CD14-positive monocyte (primary cell): ENCODE results near the gene USPL1. TPM values are rescaled to one million over a fixed set of nuclear protein-coding genes. Genes with fewer than 3 reads are reported as not detected.

Experiments used
- DNase-seq, 3 donors: peaks; one replicate each; pipeline ENCODE4 v3.0.0-alpha.2; 2011 to 2022
- H2AFZ ChIP-seq: 2 replicates; pipeline ENCODE4 v1.6.0; 2012; ENCODE audit warnings: mild to moderate bottlenecking, low read depth, low read length, inconsistent platforms; ENCODE audit not compliant: insufficient read depth, poor library complexity, severe bottlenecking
- H3K27ac ChIP-seq, 2 donors: 1 replicate in 1 of 2; 2 replicates in 1 of 2; pipeline ENCODE4 v1.5.1; 2012 to 2013; ENCODE audit warnings: low read length in 2 of 2, control low read depth in 1 of 2, inconsistent platforms in 1 of 2, low read depth in 1 of 2, mild to moderate bottlenecking in 1 of 2
- H3K27me3 ChIP-seq, 2 donors: one replicate each; pipeline versions ENCODE4 v1.6.0 to v1.6.1; 2011 to 2013; ENCODE audit warnings: low read length in 2 of 2; ENCODE audit not compliant: control insufficient read depth in 2 of 2, insufficient read depth in 2 of 2
- H3K36me3 ChIP-seq, 2 donors: replicated peaks in 1 of 2; 1 replicate in 1 of 2; 2 replicates in 1 of 2; pipeline versions ENCODE4 v1.5.1 to v1.6.1; 2012 to 2013; ENCODE audit warnings: low read length in 2 of 2, control low read depth in 1 of 2, inconsistent platforms in 1 of 2, mild to moderate bottlenecking in 1 of 2; ENCODE audit not compliant: insufficient read depth in 2 of 2, control insufficient read depth in 1 of 2
- H3K4me1 ChIP-seq, 2 donors: 1 replicate in 1 of 2; 2 replicates in 1 of 2; pipeline versions ENCODE4 v1.5.1 to v1.6.1; 2012 to 2013; ENCODE audit warnings: low read length in 2 of 2, control low read depth in 1 of 2, inconsistent platforms in 1 of 2, mild to moderate bottlenecking in 1 of 2, moderate library complexity in 1 of 2; ENCODE audit not compliant: insufficient read depth in 2 of 2, control insufficient read depth in 1 of 2
- H3K4me2 ChIP-seq: replicated peaks from 2 replicates; pipeline ENCODE3; 2012; ENCODE audit warnings: low read length, moderate library complexity, mild to moderate bottlenecking; ENCODE audit not compliant: poor library complexity, severe bottlenecking; ENCODE audit errors: extremely low read depth
- H3K4me3 ChIP-seq, 3 experiments: fragments of 200-600 bp in 1 of 3; sonication (generic) in 1 of 3; replicated peaks in 1 of 3; 1 replicate in 2 of 3; 2 replicates in 1 of 3; pipeline ENCODE4 v1.5.1; 2011 to 2013; ENCODE audit warnings: low read length in 3 of 3, mild to moderate bottlenecking in 3 of 3, control low read depth in 2 of 3, low read depth in 2 of 3, inconsistent platforms in 1 of 3, moderate library complexity in 1 of 3
- H3K79me2 ChIP-seq: 2 replicates; pipeline ENCODE4 v1.6.0; 2012; ENCODE audit warnings: mild to moderate bottlenecking, control low read depth, inconsistent platforms, low read length, moderate library complexity; ENCODE audit not compliant: insufficient read depth
- H3K9ac ChIP-seq: 2 replicates; pipeline ENCODE4 v1.6.0; 2017; ENCODE audit warnings: low read length, mild to moderate bottlenecking; ENCODE audit not compliant: insufficient read depth, poor library complexity, severe bottlenecking
- H3K9me3 ChIP-seq, 2 donors: replicated peaks in 1 of 2; 1 replicate in 1 of 2; 2 replicates in 1 of 2; pipeline versions ENCODE4 v1.5.1 to v1.6.1; 2012 to 2013; ENCODE audit warnings: low read length in 2 of 2, control low read depth in 1 of 2; ENCODE audit not compliant: control insufficient read depth in 1 of 2, insufficient read depth in 1 of 2
- H4K20me1 ChIP-seq: 2 replicates; pipeline ENCODE4 v1.6.0; 2012; ENCODE audit warnings: mild to moderate bottlenecking, low read length, control low read depth, moderate library complexity; ENCODE audit not compliant: insufficient read depth
- H3K27ac Mint-ChIP-seq, 7 donors: one replicate each; pipeline ENCODE4 v1.8.0; 2020; ENCODE audit warnings: mild to moderate bottlenecking in 7 of 7, mixed read lengths in 7 of 7, moderate library complexity in 6 of 7, inconsistent platforms in 2 of 7
- H3K27me3 Mint-ChIP-seq, 3 donors: one replicate each; pipeline ENCODE4 v1.8.0; 2021 to 2022; ENCODE audit warnings: low read depth in 3 of 3, mild to moderate bottlenecking in 3 of 3, mixed read lengths in 3 of 3, moderate library complexity in 3 of 3, inconsistent platforms in 1 of 3
- H3K36me3 Mint-ChIP-seq, 2 donors: one replicate each; pipeline ENCODE4 v1.8.0; 2020; ENCODE audit warnings: mixed read lengths in 2 of 2, inconsistent platforms in 1 of 2, mild to moderate bottlenecking in 1 of 2
- H3K4me1 Mint-ChIP-seq: one replicate; pipeline ENCODE4 v1.8.0; 2020; ENCODE audit warnings: mild to moderate bottlenecking, mixed read lengths
- H3K4me3 Mint-ChIP-seq, 2 donors: one replicate each; pipeline ENCODE4 v1.8.0; 2020; ENCODE audit warnings: mild to moderate bottlenecking in 2 of 2, mixed read lengths in 2 of 2, moderate library complexity in 1 of 2
- H3K9me3 Mint-ChIP-seq, 7 donors: one replicate each; pipeline ENCODE4 v1.8.0; 2020 to 2022; ENCODE audit warnings: mixed read lengths in 7 of 7, mild to moderate bottlenecking in 6 of 7, moderate library complexity in 6 of 7, inconsistent platforms in 2 of 7
- CTCF ChIP-seq: fragments of 200-600 bp; IDR thresholded peaks from one replicate; pipeline ENCODE4 v1.8.0; 2022; ENCODE audit warnings: antibody characterized with exemption, mild to moderate bottlenecking
- WGBS: methylation state at CpG from one replicate; pipeline ENCODE4 v1.1.5; 2013; ENCODE audit warnings: missing lambda C conversion rate; ENCODE audit not compliant: insufficient coverage; 5-methylcytosine and 5-hydroxymethylcytosine counted together
- intact Hi-C, 2 donors: fragments of 100-400 bp; cut with micrococcal nuclease; formaldehyde crosslinking; loops; one replicate each; pipeline versions ENCODE4 v1.15.0 to v1.15.1; 2023
- polyA plus RNA-seq, 3 donors: library from polyadenylated mRNA; depleted of rRNA in 1 of 3; unstranded in 2 of 3; stranded (reverse) in 1 of 3; fragments of 300-500 nt in 2 of 3; fragments of >200 nt in 1 of 3; fragmentation: Illumina TruSeq in 2 of 3; gene quantifications; 1 replicate in 2 of 3; 2 replicates in 1 of 3; pipeline ENCODE4 v1.2.3, GENCODE V29; 2012 to 2021

The USPL1 gene
- polyA plus RNA-seq, 3 donors = 3.9 to 20.5 (median 5.5) TPM

DNA sequence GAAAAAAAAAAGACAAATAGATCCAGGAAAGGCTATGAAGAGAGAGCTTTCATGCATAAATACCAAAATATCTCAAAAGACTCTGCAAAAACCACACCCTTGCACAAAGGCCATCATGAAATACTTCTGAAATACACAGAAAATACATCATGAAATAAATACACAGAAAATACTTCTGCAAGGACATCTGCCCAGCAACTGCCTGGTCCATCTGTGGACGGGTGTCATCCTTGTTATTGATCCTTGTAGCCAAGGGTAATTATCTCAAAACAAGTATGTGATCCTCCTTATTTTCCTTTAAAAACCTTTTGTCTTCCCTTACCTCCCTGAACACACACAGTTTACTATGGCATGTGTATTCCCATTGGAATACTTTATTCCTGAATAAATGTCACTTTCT, 6.9 kb downstream of the USPL1 start:
- Histone ChIP-seq H3K9ac (no peak overlapping the region), H4K20me1 (peaks cover 8% of the 10 kb centered on the region), H3K27me3 (no peaks in the 10 kb centered on the region), H3K36me3 (peaks cover 41 to 46% of the 10 kb centered on the region in 2 donors), H2AFZ (no peak overlapping the region), H3K4me3 (no peak overlapping the region), H3K79me2 (peaks cover 84% of the 10 kb centered on the region), H3K27ac (no peak overlapping the region), H3K9me3 (no peaks in the 10 kb centered on the region), H3K4me1 (peaks cover 13 to 18% of the 10 kb centered on the region in 2 donors), H3K4me2 (no peak overlapping the region)
- DNase-seq = no peak
- intact Hi-C loops = no loop called here
- Mint-ChIP-seq H3K9me3 (no peaks in the 10 kb centered on the region), H3K4me3 (no peak overlapping the region), H3K27ac (no peak overlapping the region), H3K36me3 (peaks cover 44 to 47% of the 10 kb centered on the region in 2 donors), H3K4me1 (peaks cover 13% of the 10 kb centered on the region), H3K27me3 (no peaks in the 10 kb centered on the region)
- no peak for TF ChIP-seq CTCF
- WGBS = no CpG with 5 or more reads among the region's 1 CpG

- no peaks in the 10 kb centered on the region for H3K27me3 Mint-ChIP-seq
- Histone ChIP-seq H4K20me1 (peaks cover 24% of the 10 kb centered on the region), H3K79me2 (peaks cover 74% of the 10 kb centered on the region), H3K27me3 (no peaks in the 10 kb centered on the region), H3K9ac (no peak overlapping the region), H3K4me2 (no peak overlapping the region), H3K4me1 (peaks cover 8 to 12% of the 10 kb centered on the region in 2 donors), H3K36me3 (peaks cover 56 to 64% of the 10 kb centered on the region in 2 donors), H3K4me3 (no peak overlapping the region), H3K9me3 (no peaks in the 10 kb centered on the region), H3K27ac (peak overlapping the region in 1 of 2 donors; percentile 28), H2AFZ (no peak overlapping the region)
- H3K4me1 Mint-ChIP-seq = peaks cover 13% of the 10 kb centered on the region
- H3K36me3 Mint-ChIP-seq = peaks cover 41 to 55% of the 10 kb centered on the region in 2 donors
- H3K9me3 Mint-ChIP-seq = peaks cover 0 to 7% (median 3%) of the 10 kb centered on the region in 7 donors
- H3K27ac Mint-ChIP-seq = peak overlapping the region in 1 of 7 donors; percentile 54
- intact Hi-C loops = no loop called here
- no peak overlapping the region for H3K4me3 Mint-ChIP-seq
- no peak for TF ChIP-seq CTCF
- DNase-seq = no peak
Observed at GRCh38 chr13:30629527-30629926, 11.8 kb downstream of the USPL1 start.
